Nucleus accumbens (tissue), 56 donors: ENCODE measurements around the gene CDC73.
"Not testable (repeated sequence)": the region's sequence is repeated elsewhere in the genome, so short reads cannot be mapped to it uniquely, and the experiment has no call there.

ENCODE experiments used
- DNase-seq, 56 donors: peaks; one replicate each; lab custom pipeline; 2025; lab: John Stamatoyannopoulos, UW

CDC73 gene

DNA sequence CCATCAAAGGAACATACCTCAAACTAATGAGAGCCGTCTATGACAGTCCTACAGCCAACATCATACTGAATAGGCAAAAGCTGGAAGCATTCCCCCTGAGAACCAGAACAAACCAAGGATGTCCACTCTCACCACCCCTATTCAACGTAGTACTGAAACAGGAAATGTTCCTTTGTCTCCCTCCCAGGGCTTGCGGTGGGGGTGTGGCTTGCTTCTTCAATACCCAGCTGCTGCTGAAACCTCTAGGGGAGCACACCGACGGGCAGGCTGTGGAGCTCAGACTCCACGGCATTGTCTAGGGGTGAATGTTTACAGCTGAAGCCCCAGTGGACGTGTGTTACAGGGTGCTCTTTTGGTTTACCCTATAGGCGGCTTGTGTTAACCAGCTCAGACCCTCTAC lies 95.1 kb downstream of the CDC73 start:
- DNase-seq, result no peak

DNA sequence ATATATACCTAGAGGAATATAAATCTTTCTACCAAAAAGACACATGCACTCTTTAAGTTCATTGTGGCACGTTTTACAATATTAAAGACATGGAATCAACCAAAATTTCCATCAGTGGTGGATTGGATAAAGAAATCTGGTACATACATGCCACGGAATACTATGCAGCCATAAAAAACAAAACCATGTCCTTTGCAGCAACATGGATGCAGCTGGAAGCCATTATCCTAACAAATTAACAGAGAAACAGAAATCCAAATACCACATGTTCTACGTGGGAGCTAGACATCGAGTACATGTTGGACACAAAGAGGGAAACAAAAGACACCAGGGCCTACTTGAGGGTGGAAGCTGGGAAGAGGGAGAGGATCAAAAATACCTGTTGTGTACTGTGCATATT lies 97.6 kb downstream of the CDC73 start:
- no peak for DNase-seq

DNA sequence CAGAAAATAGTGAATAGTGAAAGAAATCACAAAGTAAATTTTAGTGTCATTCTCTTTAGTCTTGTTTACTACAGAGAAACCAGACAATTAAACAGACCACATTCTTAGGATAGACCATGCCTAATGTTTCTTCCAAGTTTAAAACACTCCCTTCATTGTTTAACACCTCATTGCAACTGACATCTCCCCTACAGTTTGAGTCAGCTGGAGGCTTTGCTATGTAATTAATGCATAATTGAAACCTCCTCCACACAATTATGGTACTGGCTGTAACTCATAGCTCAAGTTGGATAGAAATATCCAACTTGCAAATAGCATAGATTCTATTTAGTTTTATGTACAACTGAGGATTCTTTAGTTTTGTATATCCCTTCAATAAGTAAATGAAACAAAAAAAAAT lies 99.8 kb downstream of the CDC73 start:
- DNase-seq, result peak in 1 of 56 donors; percentile 1

DNA sequence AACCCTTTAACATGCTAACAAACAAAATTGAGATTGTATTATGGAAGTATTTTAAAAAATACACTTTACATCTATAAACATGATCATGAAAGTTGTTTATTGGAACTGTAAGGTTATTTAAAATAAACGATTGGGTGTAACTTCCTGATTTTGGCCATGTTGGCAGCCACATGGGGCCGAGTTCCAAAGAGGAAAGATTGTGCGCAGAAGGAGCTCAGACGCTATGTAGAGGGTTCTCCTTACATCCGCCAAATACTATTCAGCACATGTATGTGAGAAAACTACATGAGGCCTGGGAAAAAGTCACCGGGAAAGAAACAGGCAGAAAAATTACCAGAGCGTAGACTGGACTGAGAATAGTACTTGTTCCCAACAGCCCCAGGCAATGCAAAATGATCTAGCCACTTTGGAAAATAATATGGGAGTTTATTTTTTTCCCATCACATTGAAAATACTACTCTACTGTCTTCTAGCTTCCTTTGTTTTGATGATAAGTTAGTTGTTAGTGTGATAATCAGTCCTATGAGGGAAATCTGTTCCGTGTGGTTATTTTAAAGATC lies 100.3 kb downstream of the CDC73 start:
- no peak for DNase-seq

DNA sequence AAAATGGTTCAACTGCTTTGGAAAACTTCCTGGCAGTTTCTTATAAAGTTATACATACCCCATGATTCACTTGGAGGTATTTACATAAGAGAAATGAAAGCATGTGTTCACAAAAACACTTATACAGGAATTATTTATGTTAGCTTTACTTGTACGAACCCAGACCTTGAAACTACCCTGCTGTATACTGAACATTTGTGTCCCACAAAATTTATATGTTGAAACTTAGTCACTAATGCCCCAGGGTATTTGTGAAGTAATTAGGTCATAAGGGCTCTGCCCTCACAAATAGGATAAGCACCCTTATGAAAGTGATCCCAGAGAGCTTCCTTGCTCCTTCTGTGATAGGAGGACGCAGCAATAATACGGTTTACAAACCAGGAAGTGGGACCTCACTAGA lies 107.3 kb downstream of the CDC73 start:
- DNase-seq, result no peak

DNA sequence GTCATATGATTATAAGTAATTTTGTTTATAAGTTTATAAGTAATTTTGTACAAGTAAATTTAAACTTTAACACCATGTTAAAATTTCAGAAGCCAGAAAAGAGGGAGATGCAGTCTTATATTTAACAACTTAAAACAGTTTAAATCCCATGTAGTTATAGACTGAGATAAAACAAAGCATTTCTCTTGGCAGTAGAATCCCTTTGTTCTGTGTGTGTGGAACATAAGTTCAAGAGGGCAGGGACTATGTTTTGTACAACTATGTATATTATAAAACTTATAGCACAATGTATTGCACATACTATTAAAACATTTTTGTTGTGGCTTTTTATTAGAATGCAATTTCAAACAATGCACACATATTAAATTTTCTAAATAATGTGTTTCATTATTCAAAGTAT lies 109.3 kb downstream of the CDC73 start:
- not testable (repeated sequence) for DNase-seq

DNA sequence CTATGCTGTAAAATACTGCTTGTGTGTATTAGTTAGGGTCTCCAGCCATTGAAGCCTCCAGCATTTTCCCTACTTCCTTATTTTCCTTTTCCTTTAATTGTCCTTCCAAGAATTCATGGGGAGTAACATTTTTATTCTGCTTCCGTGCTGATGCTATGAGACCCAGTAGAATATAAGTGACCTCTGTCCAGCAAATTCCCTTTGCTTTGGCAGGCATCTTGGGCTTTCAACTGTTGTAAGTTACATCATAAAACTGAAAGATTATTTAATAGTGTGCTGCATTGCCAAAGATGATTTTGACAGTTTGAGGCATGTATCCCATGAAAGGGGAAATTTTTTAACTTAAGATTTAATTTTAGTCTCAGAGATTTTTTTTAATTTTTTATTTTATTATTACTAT lies 112.7 kb downstream of the CDC73 start:
- no peak for DNase-seq

DNA sequence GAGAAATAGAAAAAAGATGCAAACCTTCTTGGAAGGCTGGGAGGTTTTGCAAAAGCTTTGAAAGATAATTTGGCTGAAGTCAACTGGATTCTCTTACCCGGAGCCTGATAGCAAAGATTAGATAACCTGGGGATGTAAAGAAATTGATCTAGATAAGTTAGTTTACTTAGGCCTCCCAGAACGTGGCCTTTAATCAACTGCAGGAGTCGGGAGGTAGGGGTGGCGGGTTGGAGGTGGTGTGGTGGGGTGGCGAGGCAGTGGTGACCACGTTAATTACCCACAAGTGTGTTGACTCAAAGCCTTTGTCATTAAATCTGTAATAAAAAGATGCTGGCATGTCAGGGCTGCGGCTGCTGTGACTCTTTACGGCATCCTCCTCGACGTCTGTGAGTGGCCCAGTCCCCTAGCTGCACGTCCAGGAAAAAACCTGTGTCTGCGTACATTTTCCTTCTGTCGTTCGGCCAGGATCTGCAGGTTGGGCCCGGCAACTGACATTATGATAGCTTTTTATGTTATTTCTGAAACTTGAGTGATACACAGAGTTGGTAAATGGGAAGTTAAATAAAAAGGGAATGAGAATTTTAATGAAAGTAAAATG lies 115.6 kb downstream of the CDC73 start:
- DNase-seq, result no peak

DNA sequence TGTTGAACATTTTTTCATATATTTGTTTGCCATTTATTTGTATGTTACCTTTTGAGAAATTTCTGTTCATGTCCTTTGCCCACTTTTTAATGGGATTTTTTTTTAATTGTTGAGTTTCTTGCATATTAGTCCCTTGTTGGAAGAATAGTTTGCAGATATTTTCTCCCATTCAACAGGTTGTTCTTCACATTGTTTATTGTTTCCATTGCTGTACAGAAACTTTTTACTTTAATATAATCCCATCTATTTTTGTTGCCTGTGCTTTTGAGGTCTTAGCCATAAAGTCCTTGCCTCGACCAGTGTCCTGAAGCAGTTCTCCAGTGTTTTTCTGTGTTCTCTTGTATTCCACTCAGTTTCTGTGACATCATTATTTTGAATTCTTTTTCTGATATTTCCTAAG lies 118.8 kb downstream of the CDC73 start:
- no peak for DNase-seq

DNA sequence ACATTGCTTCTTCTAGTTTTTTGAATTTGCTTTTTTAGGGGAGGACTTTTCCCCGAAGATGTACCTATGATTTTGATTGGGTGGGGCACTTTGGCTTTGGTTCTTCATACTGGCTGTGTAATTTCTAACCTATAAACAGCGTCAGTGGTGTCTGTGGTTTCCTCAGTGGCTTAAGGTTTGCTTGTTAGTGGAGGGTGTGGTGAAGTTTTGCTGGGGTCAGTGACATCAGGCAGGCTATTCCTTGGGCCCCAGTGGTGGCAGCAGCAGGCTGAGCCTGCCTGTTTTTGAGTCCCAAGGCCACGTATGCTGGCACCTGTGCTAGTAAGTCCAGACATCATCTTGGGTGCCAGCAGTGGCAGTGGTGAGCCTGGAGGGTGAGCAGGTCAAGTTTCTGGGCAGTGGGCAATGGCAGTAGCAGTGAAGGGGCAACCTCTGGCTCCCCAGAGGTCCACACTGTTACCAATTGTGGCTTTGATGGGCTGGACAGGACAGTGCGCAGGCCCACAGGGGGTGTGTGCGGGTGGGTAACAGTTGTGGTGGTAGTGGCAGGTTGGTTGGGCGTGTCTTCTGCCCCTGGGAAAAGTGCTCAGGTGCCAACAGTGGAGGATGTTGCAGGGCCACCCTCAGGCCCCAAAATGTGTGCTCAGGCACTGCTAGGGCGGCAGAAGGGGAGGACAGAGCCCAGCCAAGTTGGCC lies 119.4 kb downstream of the CDC73 start:
- no peak for DNase-seq

DNA sequence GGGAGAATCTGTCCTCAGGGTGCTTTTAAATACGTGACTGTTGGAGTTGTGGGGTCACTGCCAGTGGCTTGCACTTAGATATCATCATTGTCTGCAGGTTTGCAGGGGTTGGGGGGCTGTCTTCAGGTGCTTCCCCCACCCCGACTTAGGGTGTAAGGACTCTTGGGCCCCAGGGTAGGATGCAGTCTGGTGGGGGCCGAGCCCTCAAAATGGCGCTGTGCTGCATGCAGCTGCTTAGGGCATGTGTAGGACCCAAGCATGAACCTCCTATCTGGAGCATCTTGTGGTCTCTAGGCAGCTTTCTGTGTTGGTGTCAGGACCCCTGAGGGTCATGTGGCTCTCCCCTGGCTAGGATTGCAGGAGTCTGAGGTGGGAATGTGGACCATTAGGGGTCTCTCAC lies 120.2 kb downstream of the CDC73 start:
- DNase-seq, result no peak

DNA sequence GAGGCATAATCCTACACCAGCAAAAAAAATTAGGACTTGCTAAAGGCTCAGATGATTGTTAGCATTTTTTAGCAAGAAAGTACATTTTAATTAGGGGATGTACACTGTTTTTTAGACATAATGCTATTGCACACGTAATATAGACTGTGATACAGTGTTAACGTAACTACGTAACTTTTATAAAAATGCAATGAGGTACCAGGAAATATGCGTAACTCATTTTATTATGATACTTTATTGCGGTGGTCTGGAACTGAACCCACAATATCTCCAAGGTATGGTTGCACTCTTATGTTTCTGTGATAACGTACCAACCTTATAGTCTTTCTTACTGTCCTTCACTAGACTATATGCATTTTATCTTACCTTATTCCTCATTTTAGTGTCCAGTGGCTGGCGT lies 127.4 kb downstream of the CDC73 start:
- no peak for DNase-seq

DNA sequence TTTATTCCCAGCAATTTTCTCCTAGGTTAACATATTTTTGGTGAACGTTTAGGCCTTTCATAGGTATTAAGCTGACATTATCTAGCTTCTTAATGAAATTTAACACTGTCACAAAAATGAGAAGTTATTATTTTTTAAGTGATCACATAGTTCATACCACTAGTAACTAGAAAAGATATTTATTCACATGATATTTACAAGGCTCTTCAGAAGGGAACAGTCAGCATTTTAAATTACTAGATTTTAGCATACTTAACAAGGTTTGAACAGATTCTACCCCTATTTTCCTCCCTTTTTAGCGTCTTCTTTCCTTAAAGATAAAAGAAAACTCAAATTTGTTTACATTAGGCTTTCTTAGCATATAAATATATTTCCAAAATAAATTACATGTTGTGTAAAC lies 130.1 kb downstream of the CDC73 start:
- DNase-seq, result no peak

DNA sequence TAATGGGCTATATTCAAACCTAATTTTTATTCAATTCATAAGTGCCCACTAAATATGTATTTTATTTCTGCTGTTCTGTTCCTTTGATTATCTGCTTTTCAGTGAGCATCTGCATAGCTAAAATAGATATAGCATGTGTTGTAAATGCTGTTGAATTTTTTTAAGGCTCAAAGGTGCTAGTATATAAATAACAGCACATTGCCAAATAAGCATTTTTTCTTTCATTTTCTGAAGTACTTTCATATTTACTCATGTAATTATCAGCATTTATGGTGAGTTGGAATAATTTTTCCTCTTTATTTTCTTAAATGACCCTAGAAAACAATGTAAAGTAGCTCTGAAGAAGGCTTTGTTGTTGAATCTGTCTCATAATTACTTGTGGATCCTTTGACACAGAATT lies 134.2 kb downstream of the CDC73 start:
- DNase-seq, result no peak

DNA sequence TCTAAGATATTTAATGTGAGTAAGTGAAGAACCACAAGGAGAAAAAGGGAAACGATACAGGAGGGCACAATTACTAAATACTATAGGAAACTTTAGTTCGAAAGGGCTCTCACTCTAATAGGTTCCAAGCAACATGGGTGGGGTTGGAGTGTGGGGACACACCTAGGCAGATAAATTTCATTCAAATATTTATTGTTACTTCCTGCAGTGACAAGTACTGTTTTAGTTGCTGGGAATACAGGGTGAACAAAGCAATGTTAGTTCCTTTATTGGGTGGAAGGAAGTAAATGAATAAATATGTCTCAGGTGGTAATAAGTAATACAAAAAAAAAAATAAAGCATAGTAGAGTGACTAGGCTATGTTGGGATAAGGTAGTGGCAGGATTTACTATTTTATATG lies 137.8 kb downstream of the CDC73 start:
- no peak for DNase-seq

DNA sequence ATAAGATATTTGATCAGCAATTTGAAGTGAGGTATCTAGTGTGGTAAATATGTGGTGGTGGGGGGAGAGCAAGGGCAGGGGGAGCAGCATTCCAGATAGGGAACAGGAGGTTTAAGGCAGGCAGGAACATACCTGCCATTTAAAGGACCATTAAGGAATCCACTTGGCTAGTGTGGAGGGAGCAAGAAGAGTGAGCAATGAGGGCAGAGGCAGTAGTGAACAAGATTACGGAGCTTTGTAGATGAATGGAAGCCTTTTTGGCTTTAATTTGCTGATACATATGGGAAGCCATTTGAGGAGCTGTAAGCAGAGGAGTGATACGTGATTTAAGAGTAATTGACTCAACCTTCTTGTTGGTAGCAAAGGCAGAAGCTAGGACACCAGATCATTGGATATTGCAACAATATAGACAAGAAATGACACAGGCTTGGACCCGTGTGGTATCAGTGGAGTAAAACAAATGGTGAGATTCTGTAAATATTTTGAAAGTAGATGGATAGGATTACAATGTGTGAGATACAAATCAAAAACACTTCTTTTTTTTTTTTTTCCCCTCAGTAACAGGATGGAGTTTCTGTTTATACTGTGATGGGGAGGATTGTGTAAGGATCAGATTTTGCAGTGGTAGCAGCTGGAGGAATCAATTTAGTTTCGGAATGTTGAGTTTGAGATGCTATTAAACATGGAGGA lies 138.4 kb downstream of the CDC73 start:
- no peak for DNase-seq

DNA sequence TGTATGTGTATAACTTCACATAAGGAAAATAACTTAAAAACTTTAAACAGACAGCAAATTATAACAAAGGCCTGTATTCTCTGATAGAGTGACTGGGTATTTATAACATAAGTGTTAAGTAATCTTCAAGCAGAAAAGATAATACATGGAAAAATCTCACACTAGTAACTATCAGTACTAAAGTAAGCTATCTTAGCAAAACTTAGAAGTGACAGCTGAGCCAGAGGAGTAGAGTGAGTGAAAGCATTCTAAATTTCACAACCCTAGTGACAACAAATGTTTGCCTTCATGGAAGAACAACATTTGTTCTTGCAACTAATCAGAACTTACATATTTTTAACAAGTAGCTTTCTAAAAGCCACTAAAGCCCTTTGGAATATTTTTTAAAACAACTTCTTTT lies 139.1 kb downstream of the CDC73 start:
- no peak for DNase-seq

DNA sequence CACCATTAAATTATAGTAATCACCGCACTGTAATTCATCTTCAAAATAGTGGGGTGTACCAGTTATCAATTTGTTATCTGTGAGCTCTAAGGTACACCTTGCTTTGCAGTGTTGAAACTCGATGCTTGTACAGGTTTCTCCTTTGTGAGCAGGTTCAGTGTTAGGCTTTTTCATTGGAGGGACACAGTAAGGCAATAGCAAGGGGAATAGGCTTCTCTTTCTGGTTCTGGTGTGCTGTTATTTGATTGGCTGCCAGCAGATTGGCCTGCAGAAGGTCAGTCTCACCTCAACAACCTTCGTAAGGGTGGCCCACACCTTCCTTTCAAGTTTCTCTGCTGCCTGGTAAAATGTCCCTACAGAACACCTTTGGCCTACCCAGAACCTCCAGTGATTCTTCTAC lies 140.8 kb downstream of the CDC73 start:
- no peak for DNase-seq

DNA sequence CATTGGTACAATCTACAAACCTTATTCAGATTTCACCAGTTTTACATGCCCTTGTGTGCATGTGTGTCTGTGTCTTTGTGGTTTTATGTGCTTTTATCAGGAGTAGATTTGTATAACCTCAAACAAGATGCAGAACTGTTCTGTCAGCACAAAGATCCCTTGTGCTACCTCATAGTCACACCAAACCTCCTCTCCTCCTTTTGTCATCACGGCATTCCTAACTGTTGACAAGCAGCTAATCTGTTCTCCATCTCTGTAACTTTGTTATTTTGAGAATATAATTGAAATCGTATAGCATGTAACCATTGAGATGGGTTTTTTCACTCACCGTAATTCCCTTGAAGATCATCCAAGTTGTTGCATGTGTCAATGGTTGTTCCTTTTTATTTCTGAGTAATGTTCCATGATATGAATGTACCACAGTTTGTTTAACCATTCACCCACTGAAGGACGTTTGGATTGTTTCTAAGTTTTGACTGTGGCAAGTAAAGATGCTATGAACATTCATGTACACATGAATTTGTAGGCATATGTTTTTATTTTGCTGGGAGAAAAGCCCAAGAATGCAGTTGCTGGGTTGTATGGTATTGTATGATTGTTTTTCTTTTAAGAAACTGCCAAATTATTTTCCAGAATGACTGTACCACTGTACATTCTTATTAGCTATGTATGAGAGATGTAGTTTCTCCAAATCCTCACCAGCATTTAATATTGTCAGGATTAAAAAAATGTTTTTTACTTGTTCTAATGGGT lies 142.7 kb downstream of the CDC73 start:
- DNase-seq, result no peak

DNA sequence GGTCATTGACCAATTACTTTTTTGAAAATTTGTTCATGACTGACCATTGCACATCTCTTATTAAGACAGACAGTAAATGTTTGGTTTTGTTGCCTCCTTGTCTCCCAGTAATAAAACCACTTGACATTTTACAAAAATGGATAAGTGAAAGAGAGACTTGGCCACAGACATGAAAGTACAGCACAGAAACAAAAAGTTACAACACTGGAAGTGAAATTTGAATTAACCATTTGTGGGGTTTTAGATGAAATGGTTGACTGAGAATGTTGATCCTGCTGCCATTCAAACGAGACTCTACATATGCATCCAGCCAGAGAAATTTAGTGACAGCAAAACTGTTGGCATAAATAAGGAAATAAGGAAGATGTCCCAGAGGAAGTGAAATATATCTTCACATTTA lies 143.9 kb downstream of the CDC73 start:
- no peak for DNase-seq

DNA sequence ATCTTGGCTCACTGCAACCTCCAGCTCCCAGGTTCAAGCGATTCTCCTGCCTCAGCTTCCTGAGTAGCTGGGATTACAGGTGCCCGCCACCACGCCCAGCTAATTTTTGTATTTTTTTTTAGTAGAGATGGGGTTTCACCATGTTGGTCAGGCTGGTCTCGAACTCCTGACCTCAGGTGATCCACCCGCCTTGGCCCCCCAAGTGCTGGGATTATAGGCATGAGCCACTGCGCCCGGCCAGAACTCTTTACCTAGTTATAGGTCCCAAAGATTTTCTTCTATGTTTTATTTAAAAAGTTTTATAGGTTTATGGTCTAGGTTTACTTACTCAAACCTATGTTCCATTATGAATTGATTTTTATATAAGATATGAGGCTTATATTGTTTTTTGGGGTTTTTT lies 145.0 kb downstream of the CDC73 start:
- not testable (repeated sequence) for DNase-seq
